Natural killer cell (primary cell): Measurements from ENCODE around the gene PDLIM4. TPM values are rescaled to one million over a fixed set of nuclear protein-coding genes. Genes with fewer than 3 reads are reported as not detected.
A peak's percentile ranks its signal among the peaks of the same experiment; 100 is the strongest.

ENCODE experiments used
- ATAC-seq, 3 donors: fragments of 150-1000 bp in 2 of 3; fragments of 200-7000 bp in 1 of 3; cut with Tn5 transposase; 1 replicate in 1 of 3; 2 replicates in 2 of 3; pipeline ENCODE4 v1.10.0; 2021; ENCODE audit warnings: mild to moderate bottlenecking in 2 of 3, moderate library complexity in 2 of 3
- DNase-seq, 2 donors: peaks; one replicate each; pipeline versions ENCODE4 v3.0.0 to v3.0.0-alpha.2; 2013 to 2021; ENCODE audit warnings: mixed read lengths in 1 of 2
- H3K27ac ChIP-seq: one replicate; pipeline ENCODE4 v1.5.1; 2013; ENCODE audit warnings: mild to moderate bottlenecking, low read length
- H3K27me3 ChIP-seq: one replicate; pipeline ENCODE4 v1.6.1; 2013; ENCODE audit warnings: low read length; ENCODE audit not compliant: control insufficient read depth, insufficient read depth
- H3K36me3 ChIP-seq: one replicate; pipeline ENCODE4 v1.6.1; 2013; ENCODE audit warnings: low read length; ENCODE audit not compliant: control insufficient read depth, insufficient read depth
- H3K4me1 ChIP-seq: one replicate; pipeline ENCODE4 v1.6.1; 2013; ENCODE audit warnings: low read length; ENCODE audit not compliant: control insufficient read depth, insufficient read depth
- H3K4me3 ChIP-seq: one replicate; pipeline ENCODE4 v1.5.1; 2013; ENCODE audit warnings: low read length
- H3K9me3 ChIP-seq: one replicate; pipeline ENCODE4 v1.6.1; 2013; ENCODE audit warnings: low read length; ENCODE audit not compliant: control insufficient read depth, insufficient read depth
- H3K27ac Mint-ChIP-seq, 2 donors: one replicate each; pipeline ENCODE4 v1.8.0; 2022; ENCODE audit warnings: mild to moderate bottlenecking in 2 of 2, mixed read lengths in 2 of 2, moderate library complexity in 1 of 2
- H3K27me3 Mint-ChIP-seq, 2 donors: one replicate each; pipeline ENCODE4 v1.8.0; 2022; ENCODE audit warnings: low read depth in 2 of 2, mixed read lengths in 2 of 2
- H3K36me3 Mint-ChIP-seq: one replicate; pipeline ENCODE4 v1.8.0; 2022; ENCODE audit warnings: mixed read lengths
- H3K4me1 Mint-ChIP-seq, 2 donors: one replicate each; pipeline ENCODE4 v1.8.0; 2022; ENCODE audit warnings: mixed read lengths in 2 of 2
- H3K4me3 Mint-ChIP-seq: one replicate; pipeline ENCODE4 v1.8.0; 2022; ENCODE audit warnings: mild to moderate bottlenecking, moderate library complexity, mixed read lengths
- H3K9me3 Mint-ChIP-seq, 2 donors: one replicate each; pipeline ENCODE4 v1.8.0; 2022; ENCODE audit warnings: mixed read lengths in 2 of 2
- WGBS: methylation state at CpG from one replicate; pipeline ENCODE4 v1.1.7; 2013; ENCODE audit warnings: missing lambda C conversion rate; ENCODE audit not compliant: insufficient coverage; 5-methylcytosine and 5-hydroxymethylcytosine counted together
- intact Hi-C: fragments of 100-400 bp; cut with micrococcal nuclease; formaldehyde crosslinking; loops from one replicate; pipeline ENCODE4 v1.14.2; 2022
- total RNA-seq, 4 donors: library from RNA; stranded (reverse); fragments of 120-200 nt in 1 of 4; gene quantifications; one replicate each; pipeline versions ENCODE4 v1.2.3 to v1.2.4, GENCODE V29; 2013 to 2022
- TF ChIP-seq, protein P1 (sequence below): fragments of 200-600 bp; IDR thresholded peaks from one replicate; pipeline ENCODE4 v1.8.0; 2022; ENCODE audit warnings: antibody characterized with exemption

Gene PDLIM4
- total RNA-seq, 3 donors from 2014 or later (not counting 1 experiment from before 2014, with no cell fraction given): not detected

- intact Hi-C loops: no loop called here
- no peak overlapping the region for H3K27ac Mint-ChIP-seq
- peak overlapping the region; percentile 45 for H3K4me3 Mint-ChIP-seq
- peaks cover 18 to 27% of the 10 kb centered on the region in 2 donors for H3K27me3 Mint-ChIP-seq
- TF ChIP-seq, protein P1, sequence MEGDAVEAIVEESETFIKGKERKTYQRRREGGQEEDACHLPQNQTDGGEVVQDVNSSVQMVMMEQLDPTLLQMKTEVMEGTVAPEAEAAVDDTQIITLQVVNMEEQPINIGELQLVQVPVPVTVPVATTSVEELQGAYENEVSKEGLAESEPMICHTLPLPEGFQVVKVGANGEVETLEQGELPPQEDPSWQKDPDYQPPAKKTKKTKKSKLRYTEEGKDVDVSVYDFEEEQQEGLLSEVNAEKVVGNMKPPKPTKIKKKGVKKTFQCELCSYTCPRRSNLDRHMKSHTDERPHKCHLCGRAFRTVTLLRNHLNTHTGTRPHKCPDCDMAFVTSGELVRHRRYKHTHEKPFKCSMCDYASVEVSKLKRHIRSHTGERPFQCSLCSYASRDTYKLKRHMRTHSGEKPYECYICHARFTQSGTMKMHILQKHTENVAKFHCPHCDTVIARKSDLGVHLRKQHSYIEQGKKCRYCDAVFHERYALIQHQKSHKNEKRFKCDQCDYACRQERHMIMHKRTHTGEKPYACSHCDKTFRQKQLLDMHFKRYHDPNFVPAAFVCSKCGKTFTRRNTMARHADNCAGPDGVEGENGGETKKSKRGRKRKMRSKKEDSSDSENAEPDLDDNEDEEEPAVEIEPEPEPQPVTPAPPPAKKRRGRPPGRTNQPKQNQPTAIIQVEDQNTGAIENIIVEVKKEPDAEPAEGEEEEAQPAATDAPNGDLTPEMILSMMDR: no peak
- no peak for ATAC-seq
- Histone ChIP-seq H3K4me1 (peaks cover 14% of the 10 kb centered on the region), H3K27ac (no peak overlapping the region), H3K27me3 (peaks cover 7% of the 10 kb centered on the region), H3K9me3 (no peaks in the 10 kb centered on the region), H3K36me3 (no peaks in the 10 kb centered on the region), H3K4me3 (no peak overlapping the region)
- H3K4me1 Mint-ChIP-seq: peaks cover 0 to 25% of the 10 kb centered on the region in 2 donors
- no peaks in the 10 kb centered on the region for H3K9me3 Mint-ChIP-seq
- DNase-seq: peak in 1 of 2 donors; percentile 33
- H3K36me3 Mint-ChIP-seq: no peaks in the 10 kb centered on the region
- WGBS: 70% methylated on average over 12 of the region's 13 CpGs
These were observed 32.1 kb upstream of the PDLIM4 start for GRCh38 chr5:132225165-132226032.

- peaks cover 7 to 34% of the 10 kb centered on the region in 2 donors for H3K4me1 Mint-ChIP-seq
- DNase-seq: no peak
- no peak overlapping the region for H3K27ac Mint-ChIP-seq
These were observed 30.8 kb upstream of the PDLIM4 start for GRCh38 chr5:132226516-132227234.

GRCh38 chr5:132227235-132227484 is 30.3 kb upstream of the PDLIM4 start:
- TF ChIP-seq, protein P1: no peak
- H3K4me1 Mint-ChIP-seq: peaks cover 7 to 34% of the 10 kb centered on the region in 2 donors
- no peaks in the 10 kb centered on the region for H3K9me3 Mint-ChIP-seq
- no peak overlapping the region for H3K27ac Mint-ChIP-seq
- DNase-seq (no peak), ATAC-seq (no peak)
- H3K36me3 Mint-ChIP-seq: no peaks in the 10 kb centered on the region
- intact Hi-C loops: no loop called here
- peaks cover 18 to 34% of the 10 kb centered on the region in 2 donors for H3K27me3 Mint-ChIP-seq
- peak overlapping the region; percentile 25 for H3K4me3 Mint-ChIP-seq
- H3K36me3 ChIP-seq: no peaks in the 10 kb centered on the region
- peaks cover 7% of the 10 kb centered on the region for H3K27me3 ChIP-seq
- H3K4me3 ChIP-seq: peak overlapping the region; percentile 17
- H3K4me1 ChIP-seq: peaks cover 14% of the 10 kb centered on the region
- WGBS: 3% methylated on average over 13 of the region's 13 CpGs
- no peaks in the 10 kb centered on the region for H3K9me3 ChIP-seq
- H3K27ac ChIP-seq: no peak overlapping the region

More at GRCh38 chr5:132226516-132227234, 30.8 kb upstream of the PDLIM4 start:
- no peak for ATAC-seq
- H3K27me3 Mint-ChIP-seq: peaks cover 18 to 34% of the 10 kb centered on the region in 2 donors
- Histone ChIP-seq H3K27ac (no peak overlapping the region), H3K9me3 (no peaks in the 10 kb centered on the region), H3K36me3 (no peaks in the 10 kb centered on the region), H3K4me1 (peaks cover 14% of the 10 kb centered on the region), H3K4me3 (no peak overlapping the region), H3K27me3 (peaks cover 7% of the 10 kb centered on the region)
- TF ChIP-seq, protein P1: no peak
- no peaks in the 10 kb centered on the region for H3K36me3 Mint-ChIP-seq
- 77% methylated on average over 23 of the region's 23 CpGs for WGBS
- H3K4me3 Mint-ChIP-seq: peak overlapping the region; percentile 25
- intact Hi-C loops: no loop called here
- no peaks in the 10 kb centered on the region for H3K9me3 Mint-ChIP-seq
